ENCODE data around the gene SEZ6L2. TPM values are rescaled to one million over a fixed set of nuclear protein-coding genes. Genes with fewer than 3 reads are reported as not detected.
A peak's percentile ranks its signal among the peaks of the same experiment; 100 is the strongest.

The SEZ6L2 gene
- total and polyA plus RNA-seq, 2 of the 8 experiments (the other 6 are each of a cell fraction or from before 2014, with no cell fraction given), result 43.5 to 47.7 TPM

DNA sequence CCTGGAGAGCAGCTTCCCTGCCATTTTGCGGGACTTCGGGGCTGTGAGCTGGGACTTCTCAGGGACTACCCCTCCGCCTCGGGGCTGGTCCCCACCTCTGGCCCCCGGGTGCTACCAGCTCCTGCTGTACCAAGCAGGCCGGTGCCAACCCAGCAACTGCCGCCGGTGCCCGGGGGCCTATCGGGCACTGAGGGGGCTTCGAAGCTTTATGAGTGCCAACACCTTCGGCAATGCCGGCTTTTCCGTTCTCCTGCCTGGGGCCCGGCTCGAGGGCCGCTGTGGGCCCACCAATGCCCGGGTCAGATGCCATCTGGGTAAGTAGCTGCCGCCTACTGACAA is 2.2 kb upstream of the SEZ6L2 start:
- Histone ChIP-seq H2BK15ac (ENCODE audit: low read length) (no peak overlapping the region), H2BK120ac (replicated peaks; ENCODE audit: low read depth, low read length) (no peak overlapping the region), H2BK20ac (ENCODE audit: low read length) (no peak overlapping the region), H3K27me3 (replicated peaks in 1 of 4; ENCODE audit: control insufficient read depth in 3 of 4, extremely low read depth in 1 of 4, insufficient read depth in 3 of 4, low read length in 3 of 4) (no peaks in the 10 kb centered on the region), H4K5ac (ENCODE audit: insufficient read length, low read depth, low read length) (no peak overlapping the region), H3K4ac (replicated peaks; ENCODE audit: insufficient read length, low read depth, low read length) (no peak overlapping the region), H3K18ac (ENCODE audit: extremely low read depth, low read length) (no peak overlapping the region), H3K79me1 (ENCODE audit: low read depth, low read length) (0 out of 2 replicates have a peak, but pooled peaks cover 2% of the 10 kb centered on the region), H3K4me1 (replicated peaks in 1 of 4; ENCODE audit: control insufficient read depth in 3 of 4, insufficient read depth in 4 of 4, low read length in 3 of 4) (peaks cover 0 to 14% (median 3%) of the 10 kb centered on the region in 4 experiments; a peak in 6 of 7 replicates), H2BK12ac (ENCODE audit: low read depth, low read length) (no peak overlapping the region), H3K23me2 (ENCODE audit: low read depth, low read length) (peaks cover 24% of the 10 kb centered on the region), H3K27ac (ENCODE audit: low read depth, low read length) (no peak overlapping the region), H3K23ac (ENCODE audit: insufficient read length) (no peak overlapping the region), H2AK5ac (ENCODE audit: low read depth, low read length) (no peak overlapping the region), H3K4me3 (ENCODE audit: extremely low read depth in 1 of 4, insufficient read depth in 2 of 4, low read depth in 3 of 4, low read length in 4 of 4) (peak overlapping the region; percentile 59 to 99 (median 90); a peak in 6 of 8 replicates), H3K9ac (replicated peaks in 1 of 4; ENCODE audit: extremely low read depth in 1 of 4, low read depth in 3 of 4, low read length in 3 of 4) (no peak overlapping the region; a peak in 1 of 7 replicates), H4K8ac (ENCODE audit: extremely low read depth, insufficient read depth, low read length) (no peak overlapping the region), H3K4me2 (ENCODE audit: insufficient read depth in 1 of 2, low read depth in 2 of 2, low read length in 2 of 2) (peak overlapping the region; percentile 87 to 99), H3K56ac (replicated peaks; ENCODE audit: insufficient read length, low read depth, low read length) (no peak overlapping the region), H2BK5ac (ENCODE audit: low read depth, low read length) (no peak overlapping the region), H4K91ac (replicated peaks; ENCODE audit: insufficient read length, low read length) (peak overlapping the region; percentile 65), H3K14ac (ENCODE audit: insufficient read length) (no peak overlapping the region), H4K20me1 (replicated peaks in 1 of 2; ENCODE audit: control insufficient read depth in 1 of 2, insufficient read depth in 2 of 2, low read length in 2 of 2) (peaks cover 0 to 1% of the 10 kb centered on the region in 2 experiments), H3K36me3 (ENCODE audit: control insufficient read depth in 2 of 4, insufficient read depth in 4 of 4, low read length in 3 of 4) (peaks cover 0 to 4% (median 0%) of the 10 kb centered on the region in 4 experiments; a peak in 2 of 8 replicates), H2AFZ (ENCODE audit: low read length) (no peak overlapping the region), H3K79me2 (ENCODE audit: control insufficient read depth in 1 of 2, insufficient read depth in 2 of 2, low read length in 2 of 2) (no peaks in the 10 kb centered on the region), H3K9me3 (ENCODE audit: insufficient read depth in 2 of 2, low read depth in 1 of 2, low read length in 1 of 2) (no peaks in the 10 kb centered on the region)
- ChIA-PET POLR2A (ENCODE audit: partially characterized antibody) (interaction anchor here (0.7 to 5.7 kb wide), 10 partner anchors 9 to 201 kb away, joined by 3 to 52 read pairs (median 4); partner anchors contain the start of gene KCTD13), CTCF (ENCODE audit: partially characterized antibody) (interaction anchor here (0.8 to 2.8 kb wide), 8 partner anchors 10 to 172 kb away, joined by 3 to 14 read pairs (median 5); partner anchors contain the start of gene CDIPT)
- FAIRE-seq (no peak), DNase-seq (ENCODE audit: low read depth in 1 of 2, low spot score in 2 of 2) (no peak)
- 83% methylated on average over 19 of the region's 19 CpGs; no CpG with 5 or more reads in 1 of the 2 experiments for WGBS, 2 experiments (ENCODE audit: extremely low coverage in 1 of 2, insufficient coverage in 1 of 2, insufficient read length in 1 of 2, insufficient replicate concordance in 2 of 2, low coverage in 1 of 2, low lambda C conversion rate in 2 of 2, missing lambda C conversion rate in 1 of 2)
- TF ChIP-seq JUND (IDR thresholded peaks at IDR 0.05; ENCODE audit: low read length) (no peak), SRF (IDR thresholded peaks at IDR 0.05; ENCODE audit: low read depth, low read length) (no peak), BACH1 (IDR thresholded peaks at IDR 0.05; ENCODE audit: low read length) (no peak), POLR2A (IDR thresholded peaks at IDR 0.05; ENCODE audit: control extremely low read depth in 1 of 2, low read depth in 2 of 2, low read length in 2 of 2) (no peak), HDAC6 (IDR thresholded peaks at IDR 0.05; ENCODE audit: low read depth, low read length) (no peak), YY1 (IDR thresholded peaks at IDR 0.05; ENCODE audit: low read depth, low read length) (no peak), FOSL1 (IDR thresholded peaks at IDR 0.05; ENCODE audit: insufficient read depth, low read depth, low read length) (no peak), RXRA (IDR thresholded peaks at IDR 0.05; ENCODE audit: insufficient read depth, low read depth, low read length) (no peak)
- TF ChIP-seq, protein P1, sequence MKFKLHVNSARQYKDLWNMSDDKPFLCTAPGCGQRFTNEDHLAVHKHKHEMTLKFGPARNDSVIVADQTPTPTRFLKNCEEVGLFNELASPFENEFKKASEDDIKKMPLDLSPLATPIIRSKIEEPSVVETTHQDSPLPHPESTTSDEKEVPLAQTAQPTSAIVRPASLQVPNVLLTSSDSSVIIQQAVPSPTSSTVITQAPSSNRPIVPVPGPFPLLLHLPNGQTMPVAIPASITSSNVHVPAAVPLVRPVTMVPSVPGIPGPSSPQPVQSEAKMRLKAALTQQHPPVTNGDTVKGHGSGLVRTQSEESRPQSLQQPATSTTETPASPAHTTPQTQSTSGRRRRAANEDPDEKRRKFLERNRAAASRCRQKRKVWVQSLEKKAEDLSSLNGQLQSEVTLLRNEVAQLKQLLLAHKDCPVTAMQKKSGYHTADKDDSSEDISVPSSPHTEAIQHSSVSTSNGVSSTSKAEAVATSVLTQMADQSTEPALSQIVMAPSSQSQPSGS (IDR thresholded peaks at IDR 0.05; ENCODE audit: low read length), result no peak
- TF ChIP-seq, protein P2, sequence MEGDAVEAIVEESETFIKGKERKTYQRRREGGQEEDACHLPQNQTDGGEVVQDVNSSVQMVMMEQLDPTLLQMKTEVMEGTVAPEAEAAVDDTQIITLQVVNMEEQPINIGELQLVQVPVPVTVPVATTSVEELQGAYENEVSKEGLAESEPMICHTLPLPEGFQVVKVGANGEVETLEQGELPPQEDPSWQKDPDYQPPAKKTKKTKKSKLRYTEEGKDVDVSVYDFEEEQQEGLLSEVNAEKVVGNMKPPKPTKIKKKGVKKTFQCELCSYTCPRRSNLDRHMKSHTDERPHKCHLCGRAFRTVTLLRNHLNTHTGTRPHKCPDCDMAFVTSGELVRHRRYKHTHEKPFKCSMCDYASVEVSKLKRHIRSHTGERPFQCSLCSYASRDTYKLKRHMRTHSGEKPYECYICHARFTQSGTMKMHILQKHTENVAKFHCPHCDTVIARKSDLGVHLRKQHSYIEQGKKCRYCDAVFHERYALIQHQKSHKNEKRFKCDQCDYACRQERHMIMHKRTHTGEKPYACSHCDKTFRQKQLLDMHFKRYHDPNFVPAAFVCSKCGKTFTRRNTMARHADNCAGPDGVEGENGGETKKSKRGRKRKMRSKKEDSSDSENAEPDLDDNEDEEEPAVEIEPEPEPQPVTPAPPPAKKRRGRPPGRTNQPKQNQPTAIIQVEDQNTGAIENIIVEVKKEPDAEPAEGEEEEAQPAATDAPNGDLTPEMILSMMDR (IDR thresholded peaks at IDR 0.05; ENCODE audit: control extremely low read depth in 1 of 3, insufficient read depth in 1 of 3, low read depth in 1 of 3, low read length in 3 of 3), result no peak
